ENCODE results near the gene ZNF45.
A peak's percentile ranks its signal among the peaks of the same experiment; 100 is the strongest.

ZNF45 gene

DNA sequence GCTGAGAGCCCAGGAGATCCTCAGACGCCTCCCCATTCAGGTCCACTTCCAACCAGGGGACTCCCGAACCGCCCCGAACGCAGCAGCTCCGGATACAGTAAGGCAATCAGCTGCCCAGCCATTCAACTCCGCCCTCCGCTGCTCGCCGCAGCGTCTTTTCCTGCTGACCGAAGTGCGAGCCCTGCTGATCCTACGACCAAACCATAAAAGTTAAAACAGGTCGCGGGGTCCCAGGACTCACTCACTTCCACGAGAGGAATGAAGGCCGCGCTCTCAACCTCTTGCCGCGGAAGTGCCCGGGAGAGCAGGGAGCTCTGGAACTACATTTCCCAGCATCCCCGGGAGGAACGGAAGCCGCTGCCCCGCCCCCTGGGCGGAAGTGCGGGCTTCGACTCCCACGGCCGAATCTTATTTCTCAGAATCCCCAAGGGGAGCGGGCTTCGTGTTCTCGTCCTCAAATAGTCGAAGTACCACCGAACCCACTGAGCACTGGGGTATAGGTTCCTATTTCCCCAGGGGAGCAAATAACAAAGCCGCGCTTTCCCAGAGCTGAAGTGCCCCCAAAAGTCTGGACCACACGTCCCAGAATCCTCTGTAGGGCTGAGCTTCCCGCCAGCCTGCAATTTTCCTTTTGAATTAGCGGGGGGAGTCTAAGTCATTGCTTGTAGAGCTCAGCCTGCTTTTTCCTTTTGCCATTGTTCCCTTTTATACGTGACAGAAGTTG lies at the start of gene ZNF45:
Gene ZNF45, minus strand, starts transcription at position 298 of the 724 bp plus-strand sequence. CDS start 13,097 bp downstream, outside the sequence.
- H3K4me3 ChIP-seq (ENCODE audit: low read depth, low read length), result peak within 1 kb of the TSS; percentile 82

DNA sequence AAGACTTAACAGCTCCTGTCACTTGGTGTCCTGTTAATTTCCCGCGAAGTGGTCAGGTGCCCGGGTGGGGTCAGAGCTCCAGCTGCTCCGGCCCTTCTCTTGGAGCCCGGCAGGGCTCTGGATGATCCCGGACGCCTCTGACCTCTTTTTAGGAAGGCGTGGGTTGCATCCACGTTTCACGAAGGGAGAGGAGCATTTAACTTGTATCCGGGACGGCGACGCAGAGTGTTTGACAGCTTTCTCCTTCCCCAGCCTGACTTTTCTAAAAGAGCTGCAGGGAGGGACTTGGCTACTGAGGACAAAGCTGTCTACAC lies 49.6 kb upstream of the ZNF45 start:
- TF ChIP-seq, protein P1, sequence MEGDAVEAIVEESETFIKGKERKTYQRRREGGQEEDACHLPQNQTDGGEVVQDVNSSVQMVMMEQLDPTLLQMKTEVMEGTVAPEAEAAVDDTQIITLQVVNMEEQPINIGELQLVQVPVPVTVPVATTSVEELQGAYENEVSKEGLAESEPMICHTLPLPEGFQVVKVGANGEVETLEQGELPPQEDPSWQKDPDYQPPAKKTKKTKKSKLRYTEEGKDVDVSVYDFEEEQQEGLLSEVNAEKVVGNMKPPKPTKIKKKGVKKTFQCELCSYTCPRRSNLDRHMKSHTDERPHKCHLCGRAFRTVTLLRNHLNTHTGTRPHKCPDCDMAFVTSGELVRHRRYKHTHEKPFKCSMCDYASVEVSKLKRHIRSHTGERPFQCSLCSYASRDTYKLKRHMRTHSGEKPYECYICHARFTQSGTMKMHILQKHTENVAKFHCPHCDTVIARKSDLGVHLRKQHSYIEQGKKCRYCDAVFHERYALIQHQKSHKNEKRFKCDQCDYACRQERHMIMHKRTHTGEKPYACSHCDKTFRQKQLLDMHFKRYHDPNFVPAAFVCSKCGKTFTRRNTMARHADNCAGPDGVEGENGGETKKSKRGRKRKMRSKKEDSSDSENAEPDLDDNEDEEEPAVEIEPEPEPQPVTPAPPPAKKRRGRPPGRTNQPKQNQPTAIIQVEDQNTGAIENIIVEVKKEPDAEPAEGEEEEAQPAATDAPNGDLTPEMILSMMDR (IDR thresholded peaks at IDR 0.05; ENCODE audit: low read depth, low read length), result no peak
- peak overlapping the region; percentile 89 for H3K4me3 ChIP-seq (ENCODE audit: low read depth, low read length)

More for the DNA sequence above, at the start of gene ZNF45:
- TF ChIP-seq, protein P1 (IDR thresholded peaks at IDR 0.05; ENCODE audit: low read depth, low read length), result no peak

DNA sequence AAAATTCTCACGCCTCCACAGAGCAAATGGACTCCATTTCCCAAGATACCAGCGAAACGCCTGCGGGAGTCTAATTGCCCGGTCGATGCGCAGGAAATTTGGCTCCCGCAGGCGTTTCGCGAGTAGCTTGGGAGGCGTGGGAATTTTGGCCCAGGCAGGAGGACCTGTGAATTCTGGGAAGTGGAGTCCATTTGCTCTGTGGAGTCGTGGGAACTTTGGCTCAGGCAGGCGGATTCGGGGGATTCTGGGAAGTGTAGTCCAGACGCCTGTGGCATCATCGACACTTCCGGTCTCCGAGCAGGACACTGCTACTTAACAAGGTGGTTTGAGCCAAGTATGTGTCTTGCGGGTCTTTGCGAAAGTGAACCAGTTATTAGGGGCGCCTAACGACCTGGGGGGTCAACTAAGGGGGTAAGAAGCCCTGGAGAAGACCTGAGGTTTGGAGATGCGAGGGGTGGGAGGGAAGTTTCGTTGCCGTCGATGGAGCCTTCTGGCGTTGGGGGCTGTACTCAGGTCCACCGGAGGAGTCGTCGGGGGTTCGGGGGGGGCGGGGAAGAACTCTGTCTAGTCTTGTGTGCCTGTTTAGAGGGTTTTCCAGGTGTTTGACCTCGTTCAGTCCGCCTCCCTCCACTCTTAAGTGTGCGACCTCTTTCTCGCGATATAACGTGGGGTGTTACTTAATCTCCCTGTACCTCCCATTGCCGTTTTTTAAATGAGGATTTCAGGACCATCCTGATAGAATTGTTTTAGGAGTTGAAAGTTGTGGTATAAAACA lies 49.0 kb upstream of the ZNF45 start, which contains the start of gene ZNF155:
Gene ZNF155, plus strand, starts transcription at position 277 of the 775 bp plus-strand sequence. CDS start 4,356 bp downstream, outside the sequence.
- H3K4me3 ChIP-seq (ENCODE audit: low read depth, low read length), result peak within 1 kb of the TSS; percentile 89
- TF ChIP-seq, protein P1 (IDR thresholded peaks at IDR 0.05; ENCODE audit: low read depth, low read length), result no peak

DNA sequence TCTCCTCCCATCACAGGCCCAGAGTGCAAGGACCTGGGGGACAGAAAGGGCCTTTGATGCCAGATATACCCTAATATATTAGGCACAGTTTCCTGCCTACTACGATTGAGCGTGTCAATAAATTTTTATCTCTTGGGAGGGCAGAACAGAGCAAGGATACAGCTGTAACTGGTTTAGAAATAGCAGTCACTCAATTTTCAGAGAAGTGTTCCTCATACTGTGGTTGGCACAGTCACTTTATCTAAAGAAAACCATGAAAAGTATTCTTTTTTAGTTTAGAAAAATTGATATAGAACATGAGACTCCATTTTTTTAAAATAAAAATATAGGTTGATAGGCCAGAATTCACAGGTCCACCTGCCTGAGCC lies 48.4 kb upstream of the ZNF45 start:
- H3K4me3 ChIP-seq (ENCODE audit: low read depth, low read length), result peak overlapping the region; percentile 89
- TF ChIP-seq, protein P1 (IDR thresholded peaks at IDR 0.05; ENCODE audit: low read depth, low read length), result no peak

DNA sequence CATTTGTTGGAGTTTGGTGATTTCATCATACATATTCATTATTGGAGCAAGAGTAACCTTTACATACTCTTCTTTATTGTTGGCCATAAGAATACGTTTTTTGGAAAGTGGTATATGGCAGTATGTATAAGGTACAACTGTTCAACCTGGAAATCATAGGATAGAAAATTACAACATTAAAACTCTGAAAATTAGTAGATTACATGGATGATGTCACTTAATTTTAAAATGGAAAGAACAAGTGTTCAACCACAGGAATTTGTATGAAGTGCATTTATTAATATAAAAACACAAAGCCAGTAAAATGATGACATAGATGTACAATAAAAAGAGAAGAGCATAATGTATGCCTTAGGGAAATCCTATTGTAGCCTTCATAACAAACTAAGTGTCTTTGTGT lies 41.6 kb upstream of the ZNF45 start:
- TF ChIP-seq, protein P1 (IDR thresholded peaks at IDR 0.05; ENCODE audit: low read depth, low read length), result no peak
- H3K4me3 ChIP-seq (ENCODE audit: low read depth, low read length), result no peak overlapping the region

DNA sequence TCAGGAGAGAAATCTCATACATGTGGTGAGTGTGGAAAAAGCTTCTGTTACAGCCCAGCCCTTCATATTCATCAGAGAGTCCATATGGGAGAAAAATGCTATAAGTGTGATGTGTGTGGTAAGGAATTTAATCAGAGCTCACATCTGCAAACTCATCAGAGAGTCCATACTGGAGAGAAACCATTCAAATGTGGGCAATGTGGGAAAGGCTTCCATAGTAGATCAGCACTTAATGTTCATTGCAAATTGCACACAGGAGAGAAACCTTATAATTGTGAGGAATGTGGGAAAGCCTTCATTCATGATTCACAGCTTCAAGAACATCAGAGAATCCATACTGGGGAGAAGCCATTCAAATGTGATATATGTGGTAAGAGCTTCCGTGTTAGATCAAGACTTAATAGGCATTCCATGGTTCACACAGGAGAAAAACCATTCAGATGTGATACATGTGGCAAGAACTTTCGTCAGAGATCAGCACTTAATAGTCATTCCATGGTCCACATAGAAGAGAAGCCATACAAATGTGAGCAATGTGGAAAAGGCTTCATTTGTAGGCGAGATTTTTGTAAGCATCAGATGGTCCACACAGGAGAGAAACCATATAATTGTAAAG lies 31.1 kb upstream of the ZNF45 start:
- TF ChIP-seq, protein P1 (IDR thresholded peaks at IDR 0.05; ENCODE audit: low read depth, low read length), result no peak
- H3K4me3 ChIP-seq (ENCODE audit: low read depth, low read length), result no peak overlapping the region

All from WI38 (cell line).